K562 (cell line): ENCODE data around the gene PMM1.

Experiments
- DPF2 ChIP-seq: fragments of 450-650 bp; IDR thresholded peaks from 2 replicates; pipeline ENCODE4 v1.6.1; 2016
- GTF3C2 ChIP-seq: IDR thresholded peaks from 3 replicates; pipeline ENCODE4 v1.6.1; 2011; ENCODE audit warnings: borderline replicate concordance, mild to moderate bottlenecking, moderate library complexity; ENCODE audit not compliant: insufficient read length; ENCODE audit errors: extremely low read depth
- HMGXB4 ChIP-seq: sonication (generic); formaldehyde crosslinking; IDR thresholded peaks from 2 replicates; pipeline ENCODE4 v1.8.1; 2023; ENCODE audit warnings: mild to moderate bottlenecking, missing genetic modification reagents
- KDM2B ChIP-seq: fragments of 250-450 bp; sonication (Bioruptor Pico); IDR thresholded peaks from 2 replicates; pipeline ENCODE4 v1.8.0; 2021; ENCODE audit warnings: mild to moderate bottlenecking, moderate library complexity
- KLF6 ChIP-seq: fragments of 250-450 bp; sonication (Bioruptor Pico); IDR thresholded peaks from 2 replicates; pipeline ENCODE4 v1.4.0; 2020; ENCODE audit warnings: mild to moderate bottlenecking, moderate library complexity, borderline replicate concordance
- MAX ChIP-seq: sonication (generic); formaldehyde crosslinking; IDR thresholded peaks from 2 replicates; pipeline ENCODE4 v1.9.0; 2022; ENCODE audit warnings: mild to moderate bottlenecking, missing genetic modification reagents
- MXI1 ChIP-seq: IDR thresholded peaks from 2 replicates; pipeline ENCODE4 v1.6.1; 2011; ENCODE audit warnings: low read depth, mild to moderate bottlenecking, improper control_type of control experiment, low read length
- PHB2 ChIP-seq: fragments of 450-650 bp; IDR thresholded peaks from 2 replicates; pipeline ENCODE4 v1.6.1; 2017; ENCODE audit warnings: low read depth
- RFX1 ChIP-seq: fragments of 450-650 bp; IDR thresholded peaks from 2 replicates; pipeline ENCODE4 v1.6.1; 2016; ENCODE audit warnings: mild to moderate bottlenecking, moderate library complexity
- RNF2 ChIP-seq: sonication (generic); IDR thresholded peaks from 2 replicates; pipeline ENCODE4 v1.6.1; 2016
- SETDB1 ChIP-seq: IDR thresholded peaks from one replicate; pipeline ENCODE4 v1.6.1; 2012; ENCODE audit warnings: low read length, control low read depth, inconsistent platforms
- SP1 ChIP-seq: sonication (generic); formaldehyde crosslinking; IDR thresholded peaks from 2 replicates; pipeline ENCODE4 v1.8.1; 2022; ENCODE audit warnings: mild to moderate bottlenecking, missing genetic modification reagents
- USF2 ChIP-seq: sonication (generic); formaldehyde crosslinking; IDR thresholded peaks from 2 replicates; pipeline ENCODE4 v1.5.0; 2020; ENCODE audit warnings: missing genetic modification reagents
- YY1 ChIP-seq, 3 experiments: IDR thresholded peaks; 2 replicates each; pipeline ENCODE4 v1.6.1; 2011; ENCODE audit warnings: low read length in 2 of 3, mild to moderate bottlenecking in 2 of 3, moderate library complexity in 2 of 3, borderline replicate concordance in 1 of 3, control low read depth in 1 of 3, low read depth in 1 of 3; ENCODE audit not compliant: insufficient read depth in 3 of 3, insufficient replicate concordance in 2 of 3, control insufficient read depth in 1 of 3, insufficient read length in 1 of 3; ENCODE audit errors: extremely low read depth in 1 of 3

GRCh38 chr22:41575533-41575932 is 14.1 kb downstream of the PMM1 start:
- TF ChIP-seq RFX1: no peak
- no peak for TF ChIP-seq KDM2B (CRISPR knock-in tag)
- TF ChIP-seq SP1 (CRISPR knock-in tag): no peak
- no peak for TF ChIP-seq KLF6 (CRISPR knock-in tag)
- no peak for TF ChIP-seq RNF2
- no peak for TF ChIP-seq HMGXB4 (CRISPR knock-in tag)
- TF ChIP-seq SETDB1: no peak
- TF ChIP-seq USF2 (CRISPR knock-in tag): no peak
- no peak for TF ChIP-seq MAX (CRISPR knock-in tag)
- TF ChIP-seq GTF3C2: no peak
- no peak for TF ChIP-seq YY1 (IDR thresholded peaks at IDR 0.05; ENCODE audit: borderline replicate concordance in 1 of 3, control insufficient read depth in 1 of 3, extremely low read depth in 1 of 3, insufficient read depth in 3 of 3, insufficient read length in 1 of 3, insufficient replicate concordance in 2 of 3, low read depth in 1 of 3, low read length in 2 of 3)
- no peak for TF ChIP-seq MXI1
- no peak for TF ChIP-seq DPF2
- no peak for TF ChIP-seq PHB2
